ENCODE data around the gene RARB. TPM values are rescaled to one million over a fixed set of nuclear protein-coding genes. Genes with fewer than 3 reads are reported as not detected.

Gene RARB
- total and polyA plus RNA-seq, 2 of the 13 experiments (the other 11 are each of a cell fraction or from before 2014, with no cell fraction given): 0.16 TPM; not detected in 1

GRCh38 chr3:25456723-25457670 is 28.9 kb downstream of the RARB start:
- ChIA-PET POLR2A (no interaction called here), CTCF (ENCODE audit: low intra/inter-chr PET ratio, low total read pairs) (no interaction called here)
- no peaks in the 10 kb centered on the region for H3K27me3 ChIP-seq (ENCODE audit: control insufficient read depth in 1 of 2, insufficient read depth in 2 of 2, low read length in 2 of 2)
- ATAC-seq (no peak), FAIRE-seq (no peak), DNase-seq (ENCODE audit: low spot score) (no peak)
- BruUV-seq (replicated peaks): no TSS peak
- no peak overlapping the region for H3K27ac ChIP-seq (ENCODE audit: extremely low read length, insufficient read depth, low read length)
- H4K20me1 ChIP-seq (ENCODE audit: insufficient read depth, low read length): no peaks in the 10 kb centered on the region
- H3K4me2 ChIP-seq (ENCODE audit: low read depth, low read length): no peak overlapping the region
- TF ChIP-seq SMYD3 (CRISPR knock-in tag; IDR thresholded peaks at IDR 0.05) (no peak), ZNF205 (CRISPR knock-in tag; IDR thresholded peaks at IDR 0.05) (no peak), REST (IDR thresholded peaks at IDR 0.05; ENCODE audit: borderline replicate concordance in 1 of 2, low read depth in 1 of 2, low read length in 2 of 2) (no peak), ZBED4 (CRISPR knock-in tag; IDR thresholded peaks at IDR 0.05; ENCODE audit: borderline replicate concordance) (no peak), SALL1 (CRISPR knock-in tag; IDR thresholded peaks at IDR 0.05) (no peak), HOXA7 (CRISPR knock-in tag; IDR thresholded peaks at IDR 0.05) (no peak), KLF6 (CRISPR knock-in tag; IDR thresholded peaks at IDR 0.05) (no peak), RNF2 (conservative IDR thresholded peaks at IDR 0.05; ENCODE audit: low read depth) (no peak), FUBP1 (CRISPR knock-in tag; IDR thresholded peaks at IDR 0.05; ENCODE audit: borderline replicate concordance) (no peak)
- H3K79me2 ChIP-seq (ENCODE audit: insufficient read depth, low read length): no peaks in the 10 kb centered on the region
- H3K36me3 ChIP-seq (replicated peaks in 1 of 2; ENCODE audit: control insufficient read depth in 1 of 2, insufficient read depth in 2 of 2, low read length in 2 of 2): no peaks in the 10 kb centered on the region
- H3K4me1 ChIP-seq (ENCODE audit: insufficient read depth, low read length): no peaks in the 10 kb centered on the region
- no peak overlapping the region for H3K9ac ChIP-seq (ENCODE audit: insufficient read depth, low read depth, low read length)
- in situ Hi-C loops (cut with HindIII; ENCODE audit: extremely low pct_ligation_motif_present, low pct_unique_long_range_greater_than_20kb): no loop called here
- no peaks in the 10 kb centered on the region for H3K9me3 ChIP-seq (ENCODE audit: low read length)
- no peak overlapping the region for H2AFZ ChIP-seq (ENCODE audit: low read length)
- intact Hi-C loops (cut with micrococcal nuclease; ENCODE audit: unreplicated experiment): no loop called here
- H3K4me3 ChIP-seq (replicated peaks in 1 of 3; ENCODE audit: insufficient read depth in 1 of 3, low read depth in 2 of 3, low read length in 3 of 3): no peak overlapping the region
- 41% methylated on average over 7 of the region's 7 CpGs for WGBS (ENCODE audit: low lambda C conversion rate)

Measured in HepG2 (cell line).